ENCODE results near the gene GRHL1.

DNA sequence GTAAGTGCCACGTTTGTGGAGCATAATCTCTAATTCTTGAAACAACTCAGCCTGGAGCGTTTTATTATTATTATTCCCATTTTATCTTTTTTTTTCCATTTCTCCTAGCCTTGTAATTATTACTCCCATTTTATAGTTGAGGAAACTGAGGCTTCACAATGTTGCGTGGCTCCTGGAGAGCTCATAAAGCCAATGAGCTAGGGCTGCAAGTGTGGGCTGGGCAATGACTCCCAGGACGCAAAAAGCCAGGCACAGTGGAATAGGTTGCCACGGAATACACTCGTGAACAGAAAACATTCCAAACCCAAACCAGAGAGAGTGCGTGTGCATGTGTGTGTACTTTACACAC, 78.4 kb downstream of the GRHL1 start:
- TF ChIP-seq, protein P1, sequence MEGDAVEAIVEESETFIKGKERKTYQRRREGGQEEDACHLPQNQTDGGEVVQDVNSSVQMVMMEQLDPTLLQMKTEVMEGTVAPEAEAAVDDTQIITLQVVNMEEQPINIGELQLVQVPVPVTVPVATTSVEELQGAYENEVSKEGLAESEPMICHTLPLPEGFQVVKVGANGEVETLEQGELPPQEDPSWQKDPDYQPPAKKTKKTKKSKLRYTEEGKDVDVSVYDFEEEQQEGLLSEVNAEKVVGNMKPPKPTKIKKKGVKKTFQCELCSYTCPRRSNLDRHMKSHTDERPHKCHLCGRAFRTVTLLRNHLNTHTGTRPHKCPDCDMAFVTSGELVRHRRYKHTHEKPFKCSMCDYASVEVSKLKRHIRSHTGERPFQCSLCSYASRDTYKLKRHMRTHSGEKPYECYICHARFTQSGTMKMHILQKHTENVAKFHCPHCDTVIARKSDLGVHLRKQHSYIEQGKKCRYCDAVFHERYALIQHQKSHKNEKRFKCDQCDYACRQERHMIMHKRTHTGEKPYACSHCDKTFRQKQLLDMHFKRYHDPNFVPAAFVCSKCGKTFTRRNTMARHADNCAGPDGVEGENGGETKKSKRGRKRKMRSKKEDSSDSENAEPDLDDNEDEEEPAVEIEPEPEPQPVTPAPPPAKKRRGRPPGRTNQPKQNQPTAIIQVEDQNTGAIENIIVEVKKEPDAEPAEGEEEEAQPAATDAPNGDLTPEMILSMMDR (IDR thresholded peaks at IDR 0.05), result no peak
- no peak for TF ChIP-seq POLR2A (IDR thresholded peaks at IDR 0.05)

Measured in testis (tissue), 2 donors.